ENCODE measurements around the gene FOXRED2. TPM values are rescaled to one million over a fixed set of nuclear protein-coding genes. Genes with fewer than 3 reads are reported as not detected.

FOXRED2 gene
- total RNA-seq, 1 experiment from 2014 or later = 37.7 TPM

- intact Hi-C loops (cut with micrococcal nuclease; ENCODE audit: unreplicated experiment) = no loop called here
- peak; percentile 95 for ATAC-seq
Observed at GRCh38 chr22:36528795-36529751, 22.2 kb upstream of the FOXRED2 start, which contains the start of gene EIF3D. TSS of gene EIF3D (minus strand) at chr22:36529166. CDS start at chr22:36526121, 3,045 bp downstream.

More at GRCh38 chr22:36528795-36529751, 22.2 kb upstream of the FOXRED2 start, which contains the start of gene EIF3D:
- Histone ChIP-seq H3K4me1 (ENCODE audit: control insufficient read depth, insufficient read depth, low read length) (peaks cover 6% of the 10 kb centered on the region; the same call in 1 of the 2 replicates), H3K27ac (ENCODE audit: low read length) (peak within 1 kb of the TSS; percentile 97), H3K4me3 (ENCODE audit: low read depth in 2 of 2, low read length in 2 of 2) (peak within 1 kb of the TSS; percentile 97 to 99), H3K27me3 (ENCODE audit: control insufficient read depth, insufficient read depth, low read length) (no peaks in the 10 kb centered on the region), H3K9me3 (ENCODE audit: control insufficient read depth, insufficient read depth, low read depth, low read length) (no peaks in the 10 kb centered on the region), H3K36me3 (ENCODE audit: control insufficient read depth, insufficient read depth, low read length) (peaks cover 33% of the 10 kb centered on the region)
- BruUV-seq (replicated peaks) = no TSS peak
- POLR2A ChIA-PET = interaction anchor here (0.7 to 0.9 kb wide), 3 partner anchors 20 to 247 kb away, joined by 3 to 4 read pairs (median 3); no protein-coding TSS in a partner anchor
- peak; percentile 96 for DNase-seq (ENCODE audit: low read depth, low spot score)
- in situ Hi-C loops (cut with HindIII; ENCODE audit: low pct_unique_long_range_greater_than_20kb, low sequenced_read_pairs) = no loop called here
- CTCF ChIA-PET = no interaction called here
- TF ChIP-seq TCF7L2 (IDR thresholded peaks at IDR 0.05; ENCODE audit: low read depth, low read length) (peak; percentile 48; the same call in 1 of the 2 replicates), CTCF (IDR thresholded peaks at IDR 0.05) (no peak), SIN3A (IDR thresholded peaks at IDR 0.05; ENCODE audit: borderline replicate concordance, insufficient read depth, low read depth, low read length) (0 out of 2 replicates have a peak, but pooled peaks have one; percentile 41), REST (IDR thresholded peaks at IDR 0.05; ENCODE audit: insufficient read depth in 1 of 2, low read depth in 2 of 2, low read length in 1 of 2) (peak in 1 of 2 experiments; percentile 48; a peak in 1 of 4 replicates), POLR2AphosphoS5 (IDR thresholded peaks at IDR 0.05; ENCODE audit: low read depth, low read length) (peak; percentile 86)

All from Panc1 (cell line).